HEK293 (cell line): ENCODE results near the gene MSMP.

Experiments
- CTCF ChIP-seq: fragments of 450-650 bp; formaldehyde crosslinking; IDR thresholded peaks from 2 replicates; pipeline ENCODE4 v1.5.1; 2016; ENCODE audit warnings: missing biosample characterization, missing genetic modification characterization
- EGR2 ChIP-seq: fragments of 450-650 bp; formaldehyde crosslinking; IDR thresholded peaks from 2 replicates; pipeline ENCODE4 v1.5.1; 2016; ENCODE audit warnings: low read depth, missing biosample characterization, missing genetic modification characterization
- SETDB1 ChIP-seq: IDR thresholded peaks from one replicate; pipeline ENCODE4 v1.6.1; 2017; ENCODE audit warnings: mild to moderate bottlenecking, low read length, moderate library complexity, mixed read lengths; ENCODE audit not compliant: insufficient read length
- ZNF561 ChIP-seq: fragments of 450-650 bp; IDR thresholded peaks from 2 replicates; pipeline ENCODE4 v1.5.1; 2018; ENCODE audit warnings: missing biosample characterization, missing genetic modification characterization, borderline replicate concordance
- ZNF747 ChIP-seq: fragments of 450-650 bp; formaldehyde crosslinking; IDR thresholded peaks from 2 replicates; pipeline ENCODE4 v1.5.1; 2016; ENCODE audit warnings: missing biosample characterization, missing genetic modification characterization

- no peak for TF ChIP-seq EGR2 (tag by site-specific recombination)
- no peak for TF ChIP-seq SETDB1
- no peak for TF ChIP-seq ZNF747 (tag by site-specific recombination)
- TF ChIP-seq CTCF, result no peak
- no peak for TF ChIP-seq ZNF561 (tag by site-specific recombination)
These were observed 17.9 kb upstream of the MSMP start for GRCh38 chr9:35771943-35772342.
